ENCODE measurements around the gene CSRNP3.

The CSRNP3 gene

GRCh38 chr2:165524720-165525119 is 55.2 kb downstream of the CSRNP3 start:
- no peak for TF ChIP-seq CTCF (conservative IDR thresholded peaks at IDR 0.05; ENCODE audit: control insufficient read depth, insufficient read depth, low read depth, low read length)
- no peak for DNase-seq (ENCODE audit: low read depth)
- no peak overlapping the region for H3K4me3 ChIP-seq (ENCODE audit: control insufficient read depth, low read depth, low read length)

GRCh38 chr2:165528691-165529090 is 59.2 kb downstream of the CSRNP3 start:
- no peak for DNase-seq (ENCODE audit: low read depth)
- no peak for TF ChIP-seq CTCF (conservative IDR thresholded peaks at IDR 0.05; ENCODE audit: control insufficient read depth, insufficient read depth, low read depth, low read length)
- no peak overlapping the region for H3K4me3 ChIP-seq (ENCODE audit: control insufficient read depth, low read depth, low read length)

GRCh38 chr2:165529130-165529529 is 59.6 kb downstream of the CSRNP3 start:
- DNase-seq (ENCODE audit: low read depth) = peak; percentile 51
- no peak for TF ChIP-seq CTCF (conservative IDR thresholded peaks at IDR 0.05; ENCODE audit: control insufficient read depth, insufficient read depth, low read depth, low read length)

GRCh38 chr2:165533331-165533730 is 63.8 kb downstream of the CSRNP3 start:
- no peak for DNase-seq (ENCODE audit: low read depth)
- no peak for TF ChIP-seq CTCF (conservative IDR thresholded peaks at IDR 0.05; ENCODE audit: control insufficient read depth, insufficient read depth, low read depth, low read length)
- H3K4me3 ChIP-seq (ENCODE audit: control insufficient read depth, low read depth, low read length) = no peak overlapping the region

More at GRCh38 chr2:165529130-165529529, 59.6 kb downstream of the CSRNP3 start:
- H3K4me3 ChIP-seq (ENCODE audit: control insufficient read depth, low read depth, low read length) = no peak overlapping the region

- DNase-seq (ENCODE audit: low read depth) = peak; percentile 26
- no peak for TF ChIP-seq CTCF (conservative IDR thresholded peaks at IDR 0.05; ENCODE audit: control insufficient read depth, insufficient read depth, low read depth, low read length)
- H3K4me3 ChIP-seq (ENCODE audit: control insufficient read depth, low read depth, low read length) = no peak overlapping the region
Observed at GRCh38 chr2:165535471-165535870, 66.0 kb downstream of the CSRNP3 start.

- no peak overlapping the region for H3K4me3 ChIP-seq (ENCODE audit: control insufficient read depth, low read depth, low read length)
- no peak for DNase-seq (ENCODE audit: low read depth)
- no peak for TF ChIP-seq CTCF (conservative IDR thresholded peaks at IDR 0.05; ENCODE audit: control insufficient read depth, insufficient read depth, low read depth, low read length)
Observed at GRCh38 chr2:165536851-165537499, 67.5 kb downstream of the CSRNP3 start.

GRCh38 chr2:165539985-165540384 is 70.5 kb downstream of the CSRNP3 start:
- TF ChIP-seq CTCF (conservative IDR thresholded peaks at IDR 0.05; ENCODE audit: control insufficient read depth, insufficient read depth, low read depth, low read length) = no peak
- H3K4me3 ChIP-seq (ENCODE audit: control insufficient read depth, low read depth, low read length) = no peak overlapping the region
- no peak for DNase-seq (ENCODE audit: low read depth)

All from fibroblast of mammary gland (primary cell).